ENCODE measurements around the gene TLK2.

The TLK2 gene

DNA sequence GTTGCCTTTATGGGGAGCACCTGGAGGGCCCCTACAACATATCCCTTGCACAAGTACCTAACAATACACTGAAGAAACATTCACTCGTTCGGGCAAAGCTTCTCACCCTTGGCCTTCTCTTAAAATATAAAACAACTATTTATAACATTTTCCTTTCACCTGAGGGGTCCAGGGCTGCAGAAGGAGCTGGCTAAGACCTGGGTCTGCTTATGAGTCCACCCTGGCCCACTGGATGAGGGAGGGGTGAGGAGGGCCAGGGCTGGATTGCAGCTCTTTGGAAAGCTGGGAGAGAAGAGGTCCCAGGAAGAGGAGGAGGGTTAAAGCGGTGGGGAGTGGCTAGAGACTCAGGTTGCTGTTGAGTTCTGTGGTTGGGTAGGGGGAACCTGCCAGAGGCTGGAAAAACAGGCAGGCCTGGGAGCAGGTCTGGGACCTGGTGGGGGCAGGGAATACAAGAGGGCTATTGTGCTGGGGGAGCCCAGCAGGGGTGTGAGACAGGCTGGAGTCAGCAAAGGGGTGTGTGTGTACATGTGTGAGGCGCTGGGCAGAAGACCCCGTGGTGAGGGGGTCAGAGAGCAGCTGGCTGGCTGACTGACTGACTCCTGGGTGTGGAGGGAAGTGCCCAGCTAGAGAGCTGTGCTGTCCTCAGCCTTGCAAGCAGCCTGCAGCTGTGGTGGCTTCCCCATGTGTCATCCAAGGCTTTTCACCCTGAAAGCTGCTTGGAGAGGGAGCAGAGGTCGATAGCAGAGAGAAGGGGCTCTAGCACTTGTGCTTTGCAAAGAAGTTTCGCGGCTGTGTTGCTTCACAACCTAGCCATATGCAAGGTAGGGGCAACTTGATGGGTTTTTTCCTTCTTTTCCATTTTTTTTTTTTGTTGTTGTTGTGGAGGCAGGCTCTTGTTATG, 138.6 kb downstream of the TLK2 start:
- Histone ChIP-seq H3K79me2 (ENCODE audit: control insufficient read depth, insufficient read depth, low read length) (peaks cover 16% of the 10 kb centered on the region), H2AK5ac (ENCODE audit: low read length) (peak overlapping the region; percentile 20), H3K4me1 (ENCODE audit: control insufficient read depth, low read depth, low read length) (peaks cover 37% of the 10 kb centered on the region), H3K56ac (ENCODE audit: low read length) (peak overlapping the region; percentile 86), H3K79me1 (ENCODE audit: low read length) (peaks cover 17% of the 10 kb centered on the region), H3K4me3 (ENCODE audit: low read length) (no peak overlapping the region), H4K8ac (ENCODE audit: low read depth, low read length) (peak overlapping the region; percentile 78), H3K9ac (ENCODE audit: low read length) (peak overlapping the region; percentile 68), H2BK120ac (ENCODE audit: low read depth, low read length) (peak overlapping the region; percentile 93), H3K27ac (ENCODE audit: low read depth, low read length) (peak overlapping the region; percentile 96), H3K4me2 (ENCODE audit: low read length) (peak overlapping the region; percentile 48), H3K23ac (ENCODE audit: low read length) (peak overlapping the region; percentile 59), H2BK15ac (replicated peaks; ENCODE audit: low read depth) (no peak overlapping the region), H3K36me3 (ENCODE audit: control insufficient read depth, insufficient read depth, low read length) (no peaks in the 10 kb centered on the region), H3K4ac (ENCODE audit: low read depth, low read length) (peak overlapping the region; percentile 89), H3K18ac (ENCODE audit: low read length) (peak overlapping the region; percentile 83), H4K5ac (ENCODE audit: low read length) (no peak overlapping the region), H3K27me3 (ENCODE audit: insufficient read depth, low read length, poor library complexity) (no peaks in the 10 kb centered on the region), H2BK5ac (ENCODE audit: low read length) (peak overlapping the region; percentile 98)
- peak; percentile 100 for DNase-seq
- 100% methylated on average over 2 of the region's 8 CpGs for WGBS (ENCODE audit: extremely low coverage, insufficient coverage, low lambda C conversion rate)

DNA sequence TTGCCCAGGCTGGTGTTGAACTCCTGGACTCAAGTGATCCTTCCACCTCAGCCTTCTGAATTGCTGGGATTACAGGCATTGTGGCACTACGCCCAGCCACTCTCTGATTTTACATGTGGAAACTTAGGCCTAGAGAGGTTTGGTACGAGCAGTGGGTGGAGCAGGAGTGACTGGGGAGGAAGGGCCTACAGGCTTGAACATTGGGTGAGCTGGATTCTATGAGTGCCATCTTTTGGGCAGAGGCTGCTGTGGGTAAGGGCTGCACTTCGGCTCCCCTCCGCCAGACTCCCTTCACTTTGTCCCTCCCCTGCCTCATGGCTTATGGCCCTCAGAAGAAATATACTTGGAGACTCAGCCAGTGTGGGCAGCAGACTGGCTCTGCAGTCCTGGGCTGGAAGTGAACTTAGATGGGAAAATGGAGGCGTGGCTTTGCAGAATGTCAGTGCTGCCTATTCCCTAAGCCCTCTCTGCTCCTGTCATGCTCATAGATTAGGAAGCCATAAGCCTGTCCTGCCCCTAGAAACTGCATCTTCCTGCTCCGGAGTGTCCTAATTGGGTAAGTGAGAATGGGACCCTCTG, 139.4 kb downstream of the TLK2 start:
- H3K9ac ChIP-seq (ENCODE audit: low read length), result peak overlapping the region; percentile 68
- no peak overlapping the region for H3K4me3 ChIP-seq (ENCODE audit: low read length)
- DNase-seq, result peak; percentile 60
- peak overlapping the region; percentile 78 for H4K8ac ChIP-seq (ENCODE audit: low read depth, low read length)
- H2BK120ac ChIP-seq (ENCODE audit: low read depth, low read length), result peak overlapping the region; percentile 93
- no CpG with 5 or more reads among the region's 6 CpGs for WGBS (ENCODE audit: extremely low coverage, insufficient coverage, low lambda C conversion rate)
- peak overlapping the region; percentile 96 for H3K27ac ChIP-seq (ENCODE audit: low read depth, low read length)
- peaks cover 37% of the 10 kb centered on the region for H3K4me1 ChIP-seq (ENCODE audit: control insufficient read depth, low read depth, low read length)
- H3K79me1 ChIP-seq (ENCODE audit: low read length), result peaks cover 17% of the 10 kb centered on the region
- peak overlapping the region; percentile 98 for H2BK5ac ChIP-seq (ENCODE audit: low read length)
- H3K4me2 ChIP-seq (ENCODE audit: low read length), result peak overlapping the region; percentile 48
- peak overlapping the region; percentile 83 for H3K18ac ChIP-seq (ENCODE audit: low read length)
- H3K4ac ChIP-seq (ENCODE audit: low read depth, low read length), result peak overlapping the region; percentile 89
- H4K5ac ChIP-seq (ENCODE audit: low read length), result no peak overlapping the region
- no peaks in the 10 kb centered on the region for H3K36me3 ChIP-seq (ENCODE audit: control insufficient read depth, insufficient read depth, low read length)
- peak overlapping the region; percentile 86 for H3K56ac ChIP-seq (ENCODE audit: low read length)
- H3K27me3 ChIP-seq (ENCODE audit: insufficient read depth, low read length, poor library complexity), result no peaks in the 10 kb centered on the region
- H3K23ac ChIP-seq (ENCODE audit: low read length), result peak overlapping the region; percentile 32
- peaks cover 16% of the 10 kb centered on the region for H3K79me2 ChIP-seq (ENCODE audit: control insufficient read depth, insufficient read depth, low read length)
- peak overlapping the region; percentile 73 for H2AK5ac ChIP-seq (ENCODE audit: low read length)
- H2BK15ac ChIP-seq (replicated peaks; ENCODE audit: low read depth), result peak overlapping the region; percentile 14

DNA sequence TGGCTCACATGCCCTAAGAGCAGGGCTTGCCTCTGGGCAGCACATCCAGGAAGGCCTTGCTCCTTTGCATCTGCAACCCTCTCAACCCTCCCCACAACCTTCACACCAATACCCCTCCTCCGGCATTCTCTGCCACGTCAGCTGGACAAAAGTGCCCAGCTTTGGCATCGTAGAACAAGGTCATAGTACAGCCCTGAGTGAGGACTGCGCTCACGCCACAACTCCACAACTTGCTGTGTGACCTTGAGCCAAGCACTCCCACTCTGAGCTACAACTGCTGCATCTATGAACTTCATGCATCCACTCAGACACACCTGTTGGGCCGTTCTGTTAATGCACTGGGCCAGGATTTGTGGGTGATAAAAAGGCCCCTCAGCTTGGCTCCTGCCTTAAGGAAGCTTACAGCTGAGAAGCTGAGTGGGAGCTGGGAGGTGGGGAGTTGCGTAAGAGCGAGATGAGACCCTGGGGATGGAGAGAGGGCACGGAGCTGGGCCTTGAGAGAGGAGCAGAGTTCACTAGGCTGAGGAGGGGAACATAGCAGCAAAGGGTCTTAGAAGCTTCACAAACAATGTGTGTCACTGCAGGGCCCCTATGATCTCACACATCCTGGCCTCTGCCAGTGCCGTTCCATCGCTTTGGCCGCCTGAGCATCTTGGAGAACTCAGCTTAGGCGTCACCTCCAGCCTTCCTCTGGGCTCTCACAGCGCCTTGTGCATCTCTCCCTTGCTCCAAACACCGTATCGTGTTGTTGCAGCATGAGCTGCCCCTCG, 140.2 kb downstream of the TLK2 start:
- Histone ChIP-seq H3K79me2 (ENCODE audit: control insufficient read depth, insufficient read depth, low read length) (peaks cover 16% of the 10 kb centered on the region), H3K9ac (ENCODE audit: low read length) (peak overlapping the region; percentile 68), H3K4ac (ENCODE audit: low read depth, low read length) (peak overlapping the region; percentile 89), H3K4me1 (ENCODE audit: control insufficient read depth, low read depth, low read length) (peaks cover 37% of the 10 kb centered on the region), H3K56ac (ENCODE audit: low read length) (peak overlapping the region; percentile 86), H3K27ac (ENCODE audit: low read depth, low read length) (peak overlapping the region; percentile 96), H4K8ac (ENCODE audit: low read depth, low read length) (no peak overlapping the region), H3K79me1 (ENCODE audit: low read length) (peaks cover 17% of the 10 kb centered on the region), H2BK120ac (ENCODE audit: low read depth, low read length) (no peak overlapping the region), H3K4me2 (ENCODE audit: low read length) (no peak overlapping the region), H3K36me3 (ENCODE audit: control insufficient read depth, insufficient read depth, low read length) (no peaks in the 10 kb centered on the region), H3K23ac (ENCODE audit: low read length) (peak overlapping the region; percentile 48), H3K18ac (ENCODE audit: low read length) (peak overlapping the region; percentile 83), H2BK15ac (replicated peaks; ENCODE audit: low read depth) (no peak overlapping the region), H2AK5ac (ENCODE audit: low read length) (peak overlapping the region; percentile 76), H4K5ac (ENCODE audit: low read length) (peak overlapping the region; percentile 64), H3K4me3 (ENCODE audit: low read length) (no peak overlapping the region), H3K27me3 (ENCODE audit: insufficient read depth, low read length, poor library complexity) (no peaks in the 10 kb centered on the region), H2BK5ac (ENCODE audit: low read length) (peak overlapping the region; percentile 98)
- DNase-seq, result peak; percentile 40
- WGBS (ENCODE audit: extremely low coverage, insufficient coverage, low lambda C conversion rate), result no CpG with 5 or more reads among the region's 17 CpGs

DNA sequence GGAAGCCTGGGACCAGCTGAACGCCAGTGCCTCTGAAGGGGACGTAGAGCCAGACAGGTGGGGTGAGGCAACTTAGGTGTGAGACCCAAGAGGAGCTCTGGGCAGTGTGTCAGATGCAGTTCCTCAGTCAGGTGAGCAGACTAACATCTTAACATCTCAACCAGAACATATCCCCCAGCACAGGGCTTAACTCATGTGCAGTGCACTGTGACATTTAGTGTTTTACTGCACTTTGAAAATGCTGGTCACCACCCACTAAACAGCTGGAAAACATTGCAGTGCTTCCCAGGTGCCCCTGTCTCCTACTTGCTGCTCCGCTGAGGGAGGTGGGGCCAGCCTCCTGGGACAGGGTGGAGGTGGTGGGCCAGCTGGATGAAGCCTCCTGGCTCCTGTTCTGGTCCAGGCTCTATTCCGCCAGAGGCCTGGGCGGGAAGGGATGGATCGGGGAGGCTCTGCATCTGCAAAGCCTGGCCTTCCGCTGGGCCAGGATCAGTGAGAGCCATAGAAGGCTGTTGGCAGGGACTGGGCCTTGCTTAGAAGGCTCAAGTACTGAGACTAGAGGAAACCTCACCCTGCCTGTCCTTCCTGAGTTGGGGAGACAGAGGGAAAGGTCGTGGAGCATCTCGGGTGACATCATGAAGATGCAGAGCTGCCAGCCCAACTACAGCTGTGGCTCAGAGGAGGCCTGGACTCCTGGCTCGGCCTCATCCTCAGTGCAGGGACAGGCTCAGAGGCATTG, 141.0 kb downstream of the TLK2 start:
- H3K9ac ChIP-seq (ENCODE audit: low read length), result peak overlapping the region; percentile 20
- H3K4me1 ChIP-seq (ENCODE audit: control insufficient read depth, low read depth, low read length), result peaks cover 37% of the 10 kb centered on the region
- H4K8ac ChIP-seq (ENCODE audit: low read depth, low read length), result no peak overlapping the region
- no peak for DNase-seq
- H2BK5ac ChIP-seq (ENCODE audit: low read length), result peak overlapping the region; percentile 0
- no peak overlapping the region for H3K4me2 ChIP-seq (ENCODE audit: low read length)
- no CpG with 5 or more reads among the region's 10 CpGs for WGBS (ENCODE audit: extremely low coverage, insufficient coverage, low lambda C conversion rate)
- peak overlapping the region; percentile 43 for H2AK5ac ChIP-seq (ENCODE audit: low read length)
- no peak overlapping the region for H2BK120ac ChIP-seq (ENCODE audit: low read depth, low read length)
- H3K18ac ChIP-seq (ENCODE audit: low read length), result peak overlapping the region; percentile 4
- no peaks in the 10 kb centered on the region for H3K36me3 ChIP-seq (ENCODE audit: control insufficient read depth, insufficient read depth, low read length)
- H3K79me2 ChIP-seq (ENCODE audit: control insufficient read depth, insufficient read depth, low read length), result peaks cover 16% of the 10 kb centered on the region
- H3K23ac ChIP-seq (ENCODE audit: low read length), result peak overlapping the region; percentile 48
- no peak overlapping the region for H3K4me3 ChIP-seq (ENCODE audit: low read length)
- no peak overlapping the region for H3K4ac ChIP-seq (ENCODE audit: low read depth, low read length)
- H4K5ac ChIP-seq (ENCODE audit: low read length), result no peak overlapping the region
- peaks cover 17% of the 10 kb centered on the region for H3K79me1 ChIP-seq (ENCODE audit: low read length)
- H3K27me3 ChIP-seq (ENCODE audit: insufficient read depth, low read length, poor library complexity), result no peaks in the 10 kb centered on the region
- H3K27ac ChIP-seq (ENCODE audit: low read depth, low read length), result no peak overlapping the region
- no peak overlapping the region for H2BK15ac ChIP-seq (replicated peaks; ENCODE audit: low read depth)
- peak overlapping the region; percentile 86 for H3K56ac ChIP-seq (ENCODE audit: low read length)

DNA sequence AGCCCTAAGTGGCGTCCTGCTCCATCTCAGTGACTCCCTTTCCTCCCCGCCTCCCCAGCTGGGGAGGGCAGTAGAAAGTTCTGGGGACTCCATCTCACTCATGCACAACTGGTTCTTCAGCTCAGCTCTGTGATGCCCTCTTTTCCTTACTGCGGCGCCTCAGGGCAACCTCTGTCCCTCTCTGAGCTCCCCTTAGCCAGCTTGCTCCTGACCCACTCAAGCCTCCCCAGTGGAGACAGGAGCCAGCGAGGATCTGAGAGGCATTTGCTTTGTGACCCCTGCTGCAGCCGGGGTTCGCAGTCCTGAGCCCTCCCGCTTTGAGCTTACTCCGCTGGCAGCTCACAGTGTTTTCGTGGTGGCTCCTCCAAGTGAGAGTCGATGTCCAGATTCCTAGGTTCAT, 142.6 kb downstream of the TLK2 start:
- H3K18ac ChIP-seq (ENCODE audit: low read length), result peak overlapping the region; percentile 2
- peaks cover 16% of the 10 kb centered on the region for H3K79me2 ChIP-seq (ENCODE audit: control insufficient read depth, insufficient read depth, low read length)
- H3K4ac ChIP-seq (ENCODE audit: low read depth, low read length), result no peak overlapping the region
- no peak overlapping the region for H4K8ac ChIP-seq (ENCODE audit: low read depth, low read length)
- no peak for DNase-seq
- no peaks in the 10 kb centered on the region for H3K27me3 ChIP-seq (ENCODE audit: insufficient read depth, low read length, poor library complexity)
- WGBS (ENCODE audit: extremely low coverage, insufficient coverage, low lambda C conversion rate), result no CpG with 5 or more reads among the region's 11 CpGs
- no peak overlapping the region for H2BK15ac ChIP-seq (replicated peaks; ENCODE audit: low read depth)
- H3K27ac ChIP-seq (ENCODE audit: low read depth, low read length), result no peak overlapping the region
- no peak overlapping the region for H3K23ac ChIP-seq (ENCODE audit: low read length)
- peaks cover 17% of the 10 kb centered on the region for H3K79me1 ChIP-seq (ENCODE audit: low read length)
- H3K4me2 ChIP-seq (ENCODE audit: low read length), result no peak overlapping the region
- H3K56ac ChIP-seq (ENCODE audit: low read length), result peak overlapping the region; percentile 30
- H3K4me3 ChIP-seq (ENCODE audit: low read length), result no peak overlapping the region
- H3K4me1 ChIP-seq (ENCODE audit: control insufficient read depth, low read depth, low read length), result peaks cover 25% of the 10 kb centered on the region
- no peaks in the 10 kb centered on the region for H3K36me3 ChIP-seq (ENCODE audit: control insufficient read depth, insufficient read depth, low read length)
- H3K9ac ChIP-seq (ENCODE audit: low read length), result no peak overlapping the region
- H4K5ac ChIP-seq (ENCODE audit: low read length), result no peak overlapping the region
- H2AK5ac ChIP-seq (ENCODE audit: low read length), result no peak overlapping the region
- no peak overlapping the region for H2BK120ac ChIP-seq (ENCODE audit: low read depth, low read length)
- no peak overlapping the region for H2BK5ac ChIP-seq (ENCODE audit: low read length)

All from mesendoderm (in vitro differentiated cells).